Endothelial cell of umbilical vein (primary cell): ENCODE measurements around the gene ZNF827. TPM values are rescaled to one million over a fixed set of nuclear protein-coding genes. Genes with fewer than 3 reads are reported as not detected.

Experiments
- BruUV-seq: library from RNA; stranded (reverse); fragments of 400-500 nt; replicated peaks from 2 replicates; lab custom pipeline; 2021; lab: Mats Ljungman, UMichigan
- CTCF ChIA-PET: fragments of 300-600, 350-600 bp; sonication (Branson Sonifier 250); formaldehyde crosslinking; loops from one replicate; lab custom pipeline; 2021; ENCODE audit warnings: antibody characterized with exemption, inconsistent platforms; lab: Charles Lee
- POLR2A ChIA-PET: fragments of 300-600, 350-600 bp; sonication (Branson Sonifier 250); formaldehyde crosslinking; loops from one replicate; lab custom pipeline; 2021; ENCODE audit warnings: antibody characterized with exemption, inconsistent platforms; lab: Charles Lee
- DNase-seq: peaks from one replicate; pipeline ENCODE4 v3.0.0-alpha.2; 2011; ENCODE audit warnings: low read depth, low spot score
- FAIRE-seq: peaks from 2 replicates; lab custom pipeline; 2011; peaks lifted over from hg19 to GRCh38; lab: Jason Lieb, UNC
- H2AFZ ChIP-seq: 2 replicates; pipeline ENCODE4 v1.6.0; 2012; ENCODE audit warnings: low read depth, low read length, control low read depth, inconsistent platforms
- H3K27ac ChIP-seq: 2 replicates; pipeline ENCODE4 v1.5.1; 2011; ENCODE audit warnings: low read depth, mild to moderate bottlenecking, control low read depth, low read length, moderate library complexity; ENCODE audit not compliant: insufficient read depth
- H3K27me3 ChIP-seq, 2 experiments: 2 replicates each; pipeline versions ENCODE4 v1.6.0 to v1.6.1; 2011; ENCODE audit warnings: low read length in 2 of 2, mixed read lengths in 1 of 2; ENCODE audit not compliant: control insufficient read depth in 2 of 2, insufficient read depth in 2 of 2
- H3K36me3 ChIP-seq, 2 experiments: 2 replicates in 1 of 2; 3 replicates in 1 of 2; pipeline ENCODE4 v1.5.1; 2011; ENCODE audit warnings: low read length in 2 of 2, mild to moderate bottlenecking in 1 of 2, moderate library complexity in 1 of 2; ENCODE audit not compliant: control insufficient read depth in 2 of 2, insufficient read depth in 2 of 2; ENCODE audit errors: extremely low read depth in 1 of 2
- H3K4me1 ChIP-seq: 3 replicates; pipeline ENCODE4 v1.5.1; 2011; ENCODE audit warnings: mild to moderate bottlenecking, low read length; ENCODE audit not compliant: control insufficient read depth, insufficient read depth; ENCODE audit errors: extremely low read depth
- H3K4me2 ChIP-seq: 2 replicates; pipeline ENCODE4 v1.6.1; 2011; ENCODE audit warnings: low read length, control low read depth, mixed read lengths; ENCODE audit not compliant: insufficient read depth
- H3K4me3 ChIP-seq, 3 experiments: fragments of 200-600 bp in 1 of 3; sonication (generic), shearing (Covaris generic) in 1 of 3; replicated peaks in 1 of 3; 2 replicates each; pipeline ENCODE4 v1.5.1; 2011 to 2016; ENCODE audit warnings: control low read depth in 3 of 3, low read length in 3 of 3, mild to moderate bottlenecking in 2 of 3, inconsistent platforms in 1 of 3, low read depth in 1 of 3, moderate library complexity in 1 of 3; ENCODE audit not compliant: insufficient read depth in 1 of 3
- H3K79me2 ChIP-seq: 2 replicates; pipeline ENCODE4 v1.6.0; 2012; ENCODE audit warnings: low read length, inconsistent platforms; ENCODE audit not compliant: control insufficient read depth, insufficient read depth
- H3K9ac ChIP-seq: replicated peaks from 2 replicates; pipeline ENCODE3; 2011; ENCODE audit warnings: low read length, control low read depth; ENCODE audit not compliant: insufficient read depth; ENCODE audit errors: extremely low read depth
- H3K9me1 ChIP-seq: replicated peaks from 3 replicates; pipeline ENCODE4 v1.6.0; 2011; ENCODE audit warnings: mild to moderate bottlenecking, low read length; ENCODE audit not compliant: control insufficient read depth, insufficient read depth; ENCODE audit errors: extremely low read depth
- H3K9me3 ChIP-seq: replicated peaks from 2 replicates; pipeline ENCODE4 v1.5.1; 2012; ENCODE audit warnings: low read length, inconsistent platforms; ENCODE audit not compliant: control insufficient read depth, insufficient read depth
- H4K20me1 ChIP-seq: replicated peaks from 2 replicates; pipeline ENCODE3; 2011; ENCODE audit warnings: mild to moderate bottlenecking, low read length; ENCODE audit not compliant: control insufficient read depth, insufficient read depth; ENCODE audit errors: extremely low read depth
- CTCF ChIP-seq, 2 donors: IDR thresholded peaks; 1 replicate in 1 of 2; 2 replicates in 1 of 2; pipeline ENCODE4 v1.5.1; 2011; ENCODE audit warnings: low read length in 2 of 2, mild to moderate bottlenecking in 2 of 2, moderate library complexity in 2 of 2, control low read depth in 1 of 2, inconsistent platforms in 1 of 2, low read depth in 1 of 2; ENCODE audit not compliant: insufficient read depth in 1 of 2; ENCODE audit errors: extremely low read depth in 1 of 2
- GATA2 ChIP-seq: IDR thresholded peaks from 2 replicates; pipeline ENCODE4 v1.7.0; 2011; ENCODE audit warnings: low read depth, mild to moderate bottlenecking, moderate library complexity, mixed read lengths, low read length; ENCODE audit not compliant: insufficient read length, insufficient read depth
- JUN ChIP-seq: IDR thresholded peaks from 2 replicates; pipeline ENCODE4 v1.6.1; 2011; ENCODE audit warnings: borderline replicate concordance, low read depth; ENCODE audit not compliant: insufficient read length, insufficient read depth
- MAX ChIP-seq: IDR thresholded peaks from 2 replicates; pipeline ENCODE4 v1.6.1; 2011; ENCODE audit not compliant: insufficient read depth, insufficient read length
- MYC ChIP-seq: IDR thresholded peaks from one replicate; pipeline ENCODE4 v1.6.1; 2011; ENCODE audit warnings: mild to moderate bottlenecking, low read depth, low read length
- POLR2A ChIP-seq: IDR thresholded peaks from 2 replicates; pipeline ENCODE4 v1.6.1; 2012; ENCODE audit warnings: low read depth, mild to moderate bottlenecking, control low read depth, low read length
- dilution Hi-C: fragments of 300-500 bp; cut with MboI; formaldehyde crosslinking; loops from one replicate; pipeline ENCODE4 v1.15.0; 2019; ENCODE audit warnings: low sequenced_read_pairs; ENCODE audit not compliant: extremely low pct_ligation_motif_present
- intact Hi-C: fragments of 100-400 bp; cut with micrococcal nuclease; formaldehyde crosslinking; loops from one replicate; pipeline ENCODE4 v1.10.0; 2022
- polyA plus RNA-seq, 4 experiments: library from polyadenylated mRNA; depleted of rRNA in 3 of 4; stranded (reverse) in 3 of 4; unstranded in 1 of 4; fragments of >200 nt; gene quantifications; 2 replicates each; pipeline versions ENCODE4 v1.2.1 to v1.2.3, GENCODE V29; 2011 to 2012; ENCODE audit warnings: missing spikeins in 1 of 4
- total RNA-seq: library from RNA; stranded (reverse); gene quantifications from 2 replicates; pipeline ENCODE4 v1.2.3, GENCODE V29; 2021

The ZNF827 gene
- total and polyA plus RNA-seq, 2 donors (not counting 3 experiments of a cell fraction or from before 2014, with no cell fraction given), result 16.9 to 23.7 TPM

GRCh38 chr4:145934434-145935047 lies 4.1 kb downstream of the ZNF827 start:
- dilution Hi-C loops, result no loop called here

More at GRCh38 chr4:145934434-145935047, 4.1 kb downstream of the ZNF827 start:
- BruUV-seq, result no TSS peak
- H3K4me2 ChIP-seq, result no peak overlapping the region
- intact Hi-C loops, result loop anchor here (5.0 to 10.0 kb wide), 3 partner anchors 157 to 837 kb away; partner anchors contain the start of genes ABCE1, ANAPC10 and SLC10A7
- no peak for FAIRE-seq
- no peak overlapping the region for H3K4me3 ChIP-seq
- ChIA-PET POLR2A (no interaction called here), CTCF (interaction anchor here (1.5 kb wide), 1 partner anchor 15 kb away, joined by 5 read pairs; no protein-coding TSS in a partner anchor)
- H3K9ac ChIP-seq, result no peak overlapping the region
- no peaks in the 10 kb centered on the region for H3K9me3 ChIP-seq
- H4K20me1 ChIP-seq, result no peaks in the 10 kb centered on the region
- DNase-seq, result no peak
- no peak for TF ChIP-seq POLR2A
- no peak for TF ChIP-seq GATA2
- TF ChIP-seq MAX, result no peak
- TF ChIP-seq JUN, result no peak
- no peak for TF ChIP-seq MYC
- no peak for TF ChIP-seq CTCF (IDR thresholded peaks at IDR 0.05; ENCODE audit: extremely low read depth in 1 of 2, insufficient read depth in 1 of 2, low read depth in 1 of 2, low read length in 2 of 2)
- H3K4me1 ChIP-seq, result peaks cover 17% of the 10 kb centered on the region
- H3K36me3 ChIP-seq, result no peaks in the 10 kb centered on the region
- no peaks in the 10 kb centered on the region for H3K27me3 ChIP-seq
- peaks cover 37% of the 10 kb centered on the region for H3K79me2 ChIP-seq
- H2AFZ ChIP-seq, result no peak overlapping the region
- H3K9me1 ChIP-seq, result no peaks in the 10 kb centered on the region
- no peak overlapping the region for H3K27ac ChIP-seq
